Peyer's patch (tissue), 4 donors: ENCODE measurements around the gene BIRC2. TPM values are rescaled to one million over a fixed set of nuclear protein-coding genes. Genes with fewer than 3 reads are reported as not detected.
A peak's percentile ranks its signal among the peaks of the same experiment; 100 is the strongest.

Source experiments
- DNase-seq, 3 donors: peaks; one replicate each; pipeline ENCODE4 v3.0.0-alpha.2; 2017 to 2019
- H3K27ac ChIP-seq, 4 donors: fragments of 200-600 bp; sonication (generic); one replicate each; pipeline ENCODE4 v1.5.1; 2016 to 2019
- H3K27me3 ChIP-seq, 2 donors: fragments of 200-600 bp; sonication (generic); one replicate each; pipeline ENCODE4 v1.5.1; 2019
- H3K36me3 ChIP-seq, 3 donors: fragments of 200-600 bp; sonication (generic); one replicate each; pipeline ENCODE4 v1.5.1; 2016 to 2019
- H3K4me1 ChIP-seq, 4 donors: fragments of 200-600 bp; sonication (generic); one replicate each; pipeline ENCODE4 v1.5.1; 2016 to 2019
- H3K4me3 ChIP-seq, 4 donors: fragments of 200-600 bp; sonication (generic); 1 replicate in 3 of 4; 2 replicates in 1 of 4; pipeline ENCODE4 v1.5.1; 2016 to 2019; ENCODE audit warnings: mild to moderate bottlenecking in 1 of 4
- H3K9me3 ChIP-seq, 4 donors: fragments of 200-600 bp; sonication (generic); one replicate each; pipeline ENCODE4 v1.5.1; 2016 to 2019; ENCODE audit warnings: mild to moderate bottlenecking in 1 of 4
- POLR2A ChIP-seq, 2 donors: fragments of 450-650 bp; IDR thresholded peaks; one replicate each; pipeline ENCODE4 v1.5.1; 2017; ENCODE audit warnings: antibody characterized with exemption in 2 of 2, mild to moderate bottlenecking in 2 of 2, moderate library complexity in 2 of 2
- total RNA-seq, 4 donors: library from RNA; depleted of rRNA; stranded (reverse); fragments of >200 nt; gene quantifications; one replicate each; pipeline ENCODE4 v1.1.0, GENCODE V29; 2016
- TF ChIP-seq, protein P1 (sequence below), 6 experiments: fragments of 450-650 bp in 4 of 6; fragments of 200-600 bp in 2 of 6; sonication (generic) in 1 of 6; IDR thresholded peaks; one replicate each; pipeline ENCODE4 v1.5.1; 2017 to 2019; ENCODE audit warnings: antibody characterized with exemption in 6 of 6, mild to moderate bottlenecking in 3 of 6, moderate library complexity in 1 of 6

Gene BIRC2
- total RNA-seq, 4 donors from 2014 or later: 30.5 to 88.8 (median 60.8) TPM

DNA sequence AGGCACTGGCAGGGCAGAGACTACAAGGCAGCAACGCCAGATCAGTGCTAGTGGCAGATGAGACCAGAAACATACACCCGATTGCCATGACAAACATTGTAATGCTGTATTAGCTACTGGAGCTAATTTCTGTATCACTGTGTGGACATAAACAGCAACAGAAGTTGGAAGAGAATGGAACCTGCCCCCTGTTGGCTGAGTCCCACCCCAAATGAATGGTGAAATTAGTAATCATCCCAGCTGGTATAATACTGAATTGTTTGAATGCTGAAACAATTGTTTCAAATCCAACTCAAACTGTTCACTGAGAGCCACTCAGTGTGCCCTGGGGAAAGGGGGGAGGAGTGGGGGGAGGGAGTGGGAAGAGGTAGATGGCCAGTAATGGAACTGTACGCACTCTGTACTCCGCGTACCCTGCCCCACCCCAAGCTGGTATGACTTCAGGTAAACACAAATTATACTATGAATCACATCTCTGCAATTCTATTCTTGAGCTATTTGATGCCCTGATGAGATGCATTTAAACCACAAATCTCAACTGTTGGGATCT is 40.9 kb upstream of the BIRC2 start:
- H3K4me1 ChIP-seq: peaks cover 4 to 28% (median 12%) of the 10 kb centered on the region in 4 donors
- H3K27ac ChIP-seq: peak overlapping the region; percentile 71 to 93 (median 80)
- H3K27me3 ChIP-seq: no peaks in the 10 kb centered on the region
- H3K4me3 ChIP-seq: peak overlapping the region in 2 of 4 donors; percentile 11 to 23
- DNase-seq: peak; percentile 52 to 91 (median 84)
- no peaks in the 10 kb centered on the region for H3K36me3 ChIP-seq
- TF ChIP-seq POLR2A (IDR thresholded peaks at IDR 0.05): peak in 1 of 2 donors; percentile 13
- TF ChIP-seq, protein P1, sequence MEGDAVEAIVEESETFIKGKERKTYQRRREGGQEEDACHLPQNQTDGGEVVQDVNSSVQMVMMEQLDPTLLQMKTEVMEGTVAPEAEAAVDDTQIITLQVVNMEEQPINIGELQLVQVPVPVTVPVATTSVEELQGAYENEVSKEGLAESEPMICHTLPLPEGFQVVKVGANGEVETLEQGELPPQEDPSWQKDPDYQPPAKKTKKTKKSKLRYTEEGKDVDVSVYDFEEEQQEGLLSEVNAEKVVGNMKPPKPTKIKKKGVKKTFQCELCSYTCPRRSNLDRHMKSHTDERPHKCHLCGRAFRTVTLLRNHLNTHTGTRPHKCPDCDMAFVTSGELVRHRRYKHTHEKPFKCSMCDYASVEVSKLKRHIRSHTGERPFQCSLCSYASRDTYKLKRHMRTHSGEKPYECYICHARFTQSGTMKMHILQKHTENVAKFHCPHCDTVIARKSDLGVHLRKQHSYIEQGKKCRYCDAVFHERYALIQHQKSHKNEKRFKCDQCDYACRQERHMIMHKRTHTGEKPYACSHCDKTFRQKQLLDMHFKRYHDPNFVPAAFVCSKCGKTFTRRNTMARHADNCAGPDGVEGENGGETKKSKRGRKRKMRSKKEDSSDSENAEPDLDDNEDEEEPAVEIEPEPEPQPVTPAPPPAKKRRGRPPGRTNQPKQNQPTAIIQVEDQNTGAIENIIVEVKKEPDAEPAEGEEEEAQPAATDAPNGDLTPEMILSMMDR (IDR thresholded peaks at IDR 0.05): no peak
- peaks cover 0 to 6% (median 3%) of the 10 kb centered on the region in 4 donors for H3K9me3 ChIP-seq

DNA sequence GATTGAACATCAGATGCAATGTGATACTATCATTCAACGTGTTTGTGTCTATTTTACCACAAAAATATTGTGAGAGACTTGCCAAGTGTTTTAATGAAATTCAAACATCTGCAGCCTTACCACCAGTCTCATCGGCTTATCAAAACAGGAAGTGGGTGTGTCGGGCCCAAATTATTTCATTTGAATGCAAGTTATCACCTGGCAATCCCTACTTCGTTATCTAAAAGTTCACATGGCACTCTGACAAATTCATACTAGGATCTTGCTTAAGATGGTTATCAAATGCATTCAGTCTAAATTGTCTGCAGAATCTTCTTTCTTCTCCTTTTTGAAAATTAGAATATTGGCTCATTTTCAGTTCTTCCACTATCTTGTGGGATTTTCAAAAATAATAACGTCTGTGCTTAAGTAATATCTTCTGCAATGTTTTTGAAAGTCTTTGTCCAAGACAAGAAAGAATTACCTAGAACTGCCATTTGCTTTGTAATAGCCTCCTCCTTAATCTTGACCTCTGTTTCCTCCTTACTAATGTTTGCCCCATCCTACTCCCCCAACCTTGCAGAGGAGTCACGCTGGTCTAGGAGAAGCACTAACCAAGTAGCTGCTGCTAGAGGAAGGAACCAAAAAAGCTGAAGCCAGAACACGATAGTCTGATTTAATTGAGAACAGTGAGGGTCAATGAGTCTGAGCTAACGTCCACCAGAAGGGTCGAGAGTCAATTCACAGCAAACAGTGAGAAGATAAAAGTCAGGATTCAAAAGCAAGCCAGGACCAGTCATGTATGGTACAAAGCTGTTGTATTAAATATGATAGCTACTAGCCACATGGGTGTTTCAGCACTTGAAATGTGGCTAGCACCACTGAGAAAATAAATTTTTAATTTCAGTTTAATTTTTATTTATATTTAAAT is 39.9 kb upstream of the BIRC2 start:
- Histone ChIP-seq H3K4me1 (peaks cover 4 to 34% (median 12%) of the 10 kb centered on the region in 4 donors), H3K27ac (peak overlapping the region; percentile 71 to 93 (median 80)), H3K9me3 (peaks cover 0 to 6% (median 3%) of the 10 kb centered on the region in 4 donors), H3K27me3 (no peaks in the 10 kb centered on the region), H3K36me3 (no peaks in the 10 kb centered on the region), H3K4me3 (no peak overlapping the region)
- DNase-seq: peak in 2 of 3 donors; percentile 70 to 78
- TF ChIP-seq, protein P1 (IDR thresholded peaks at IDR 0.05): no peak
- TF ChIP-seq POLR2A (IDR thresholded peaks at IDR 0.05): no peak

DNA sequence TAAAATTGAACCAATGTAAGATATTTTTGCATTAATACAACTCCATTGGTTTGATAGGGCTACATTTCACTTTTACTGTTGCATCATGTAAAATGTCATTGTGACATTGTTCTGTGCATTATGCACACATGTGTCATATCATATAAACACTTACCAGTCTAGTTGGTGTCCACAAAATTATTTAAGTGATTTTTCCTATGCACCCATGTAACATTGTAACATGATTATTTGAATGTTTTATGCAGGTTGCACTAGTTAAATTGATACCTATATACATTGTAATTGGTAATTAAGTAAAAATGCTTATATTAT is 39.3 kb upstream of the BIRC2 start:
- Histone ChIP-seq H3K4me1 (peaks cover 4 to 38% (median 13%) of the 10 kb centered on the region in 4 donors), H3K27ac (peak overlapping the region; percentile 71 to 93 (median 80))

DNA sequence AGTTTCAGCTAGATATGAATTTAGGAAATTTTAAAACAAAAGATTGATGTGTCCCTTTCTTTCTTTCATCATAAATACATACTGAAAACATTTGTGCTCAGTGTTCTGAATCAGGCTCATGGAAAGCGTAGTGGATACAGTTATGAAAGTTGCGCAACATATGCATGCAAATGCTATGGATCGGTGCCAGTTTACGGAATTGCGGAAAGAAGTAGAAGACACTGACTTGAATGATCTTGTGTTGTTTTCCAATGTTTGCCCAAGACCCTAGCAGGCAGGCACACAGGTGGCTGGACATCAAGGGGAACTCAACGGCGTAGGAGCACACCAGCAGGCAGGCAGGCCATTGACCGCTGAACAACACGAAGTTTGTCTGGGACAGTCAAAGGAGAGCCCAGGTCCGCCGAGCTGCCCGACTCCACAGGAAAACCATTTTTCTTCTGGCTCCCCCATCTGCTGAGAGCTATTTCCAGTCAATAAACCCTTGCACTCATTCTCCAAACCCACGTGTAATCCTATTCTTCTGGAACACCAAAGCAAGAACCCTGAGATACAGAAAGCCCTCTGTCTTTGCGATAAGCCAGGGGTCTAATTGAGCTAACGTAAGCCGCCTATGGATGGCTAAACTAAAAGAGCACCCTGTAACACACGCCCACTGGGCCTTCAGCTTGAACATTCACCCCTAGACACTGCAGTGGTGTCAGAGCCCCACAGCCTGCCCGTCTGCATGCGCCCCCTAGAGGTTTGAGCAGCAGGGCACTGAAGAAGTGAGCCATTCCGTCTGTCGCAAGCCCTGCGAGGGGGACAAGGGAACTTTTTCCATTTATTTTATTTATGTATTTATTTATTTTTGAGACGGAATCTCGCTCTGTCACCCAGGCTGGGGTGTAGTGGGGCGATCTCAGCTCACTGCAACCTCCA is 37.1 kb upstream of the BIRC2 start:
- H3K36me3 ChIP-seq: no peaks in the 10 kb centered on the region
- no peaks in the 10 kb centered on the region for H3K27me3 ChIP-seq
- peaks cover 4 to 54% (median 18%) of the 10 kb centered on the region in 4 donors for H3K4me1 ChIP-seq
- H3K4me3 ChIP-seq: no peak overlapping the region
- H3K9me3 ChIP-seq: no peaks in the 10 kb centered on the region
- TF ChIP-seq, protein P1 (IDR thresholded peaks at IDR 0.05): no peak
- no peak for TF ChIP-seq POLR2A (IDR thresholded peaks at IDR 0.05)
- H3K27ac ChIP-seq: no peak overlapping the region
- DNase-seq: no peak

More for the DNA sequence above, 39.3 kb upstream of the BIRC2 start:
- no peak overlapping the region for H3K4me3 ChIP-seq
- H3K27me3 ChIP-seq: no peaks in the 10 kb centered on the region
- H3K9me3 ChIP-seq: no peaks in the 10 kb centered on the region
- no peak for DNase-seq
- no peaks in the 10 kb centered on the region for H3K36me3 ChIP-seq
- TF ChIP-seq, protein P1 (IDR thresholded peaks at IDR 0.05): no peak
- TF ChIP-seq POLR2A (IDR thresholded peaks at IDR 0.05): no peak

DNA sequence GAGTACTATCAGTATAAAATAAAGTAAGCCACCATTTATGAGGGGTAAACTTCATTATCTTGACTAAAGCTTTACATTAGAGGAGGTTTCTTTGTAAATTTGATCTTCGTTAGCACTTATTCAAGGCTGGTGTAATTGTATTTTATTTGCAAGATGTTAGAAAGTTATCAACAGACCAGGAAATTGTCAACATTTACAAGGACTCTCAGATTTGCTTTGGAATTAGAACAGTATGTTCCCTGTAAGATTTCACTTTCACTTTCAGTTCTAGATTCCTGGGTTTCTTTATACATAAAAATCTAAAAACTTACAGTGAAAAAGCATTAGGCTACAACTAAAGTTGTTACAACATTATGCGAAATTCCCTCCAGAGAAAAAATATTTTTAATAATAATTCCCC is 34.3 kb upstream of the BIRC2 start:
- peaks cover 0 to 40% (median 8%) of the 10 kb centered on the region in 4 donors for H3K4me1 ChIP-seq
- TF ChIP-seq, protein P1 (IDR thresholded peaks at IDR 0.05): no peak
- no peak for TF ChIP-seq POLR2A (IDR thresholded peaks at IDR 0.05)
- H3K36me3 ChIP-seq: no peaks in the 10 kb centered on the region
- H3K27ac ChIP-seq: peak overlapping the region; percentile 65 to 91 (median 78)
- peak overlapping the region in 1 of 4 donors; percentile 16 for H3K4me3 ChIP-seq
- no peaks in the 10 kb centered on the region for H3K27me3 ChIP-seq
- no peak for DNase-seq
- H3K9me3 ChIP-seq: no peaks in the 10 kb centered on the region
